Measurements from ENCODE around the gene VPS13A.
"Not testable (repeated sequence)": the region's sequence is repeated elsewhere in the genome, so short reads cannot be mapped to it uniquely, and the experiment has no call there.

Gene VPS13A

DNA sequence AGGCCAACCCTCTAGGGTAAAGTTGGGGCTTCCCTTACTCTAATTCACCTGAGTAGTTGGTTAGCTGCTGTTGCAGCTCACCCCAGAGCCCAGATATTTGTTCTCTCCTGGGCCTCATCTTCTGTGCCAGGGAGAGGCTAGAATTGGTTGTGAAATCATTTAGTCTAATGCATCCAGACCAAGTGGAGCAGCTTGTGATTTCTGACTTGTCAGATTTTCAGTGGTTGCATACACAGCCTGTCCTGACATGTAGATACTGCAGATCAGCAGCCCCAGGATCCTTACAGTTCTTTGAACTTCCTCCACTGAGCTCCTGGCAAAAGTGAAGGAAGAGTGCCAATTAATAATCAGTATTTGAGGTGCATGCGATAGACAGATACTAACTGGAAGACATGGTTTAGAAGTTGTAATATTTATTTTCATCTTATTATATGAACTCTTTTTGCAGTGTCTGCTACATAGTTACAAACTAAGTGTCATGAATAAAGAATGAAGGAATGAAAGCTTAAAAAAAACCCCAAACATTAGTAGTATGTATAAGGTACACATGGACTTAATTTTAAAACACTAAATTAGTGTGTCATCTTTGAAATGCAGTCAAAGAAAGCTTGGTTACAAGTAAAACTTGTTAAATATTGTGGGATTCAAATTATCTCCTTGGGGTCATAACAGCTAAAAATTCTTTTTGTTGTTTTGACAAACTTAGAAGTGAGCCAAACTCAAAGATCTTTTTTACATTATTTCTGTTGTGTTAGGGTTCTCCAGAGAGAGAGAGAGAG is 128.5 kb downstream of the VPS13A start:
- DNase-seq = no peak

DNA sequence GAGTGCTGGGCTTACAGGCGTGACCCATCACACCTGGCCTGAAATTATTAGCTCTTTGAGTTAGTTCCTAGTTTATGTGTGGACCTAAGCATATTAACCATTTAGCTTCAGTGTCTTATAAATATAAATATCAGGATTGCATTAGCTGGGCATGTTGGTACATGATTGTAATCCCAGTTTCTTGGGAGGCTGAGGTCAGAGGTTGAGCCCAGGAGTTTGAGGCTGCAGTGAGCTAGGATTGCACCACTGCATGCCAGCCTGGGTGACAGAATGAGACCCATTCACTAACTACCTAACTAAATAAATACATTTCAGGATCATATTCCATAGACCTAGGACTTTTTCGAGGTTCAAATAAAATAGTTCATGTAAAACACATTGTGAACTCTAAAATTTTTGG is 129.8 kb downstream of the VPS13A start:
- DNase-seq = no peak

DNA sequence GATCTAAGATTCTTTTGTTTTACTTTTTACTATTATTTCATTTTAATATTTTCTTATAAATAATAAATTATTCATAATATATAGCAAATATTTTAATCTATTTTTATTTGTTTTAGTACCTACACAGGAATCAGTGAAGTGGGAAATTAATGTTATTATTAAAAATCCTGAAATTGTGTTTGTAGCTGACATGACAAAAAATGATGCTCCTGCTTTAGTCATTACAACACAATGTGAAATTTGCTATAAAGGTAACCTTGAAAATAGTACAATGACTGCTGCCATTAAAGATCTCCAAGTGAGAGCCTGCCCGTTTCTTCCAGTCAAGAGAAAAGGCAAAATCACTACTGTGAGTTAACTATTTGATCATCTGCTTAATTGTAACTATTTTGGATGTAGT is 138.7 kb downstream of the VPS13A start:
- no peak for DNase-seq

DNA sequence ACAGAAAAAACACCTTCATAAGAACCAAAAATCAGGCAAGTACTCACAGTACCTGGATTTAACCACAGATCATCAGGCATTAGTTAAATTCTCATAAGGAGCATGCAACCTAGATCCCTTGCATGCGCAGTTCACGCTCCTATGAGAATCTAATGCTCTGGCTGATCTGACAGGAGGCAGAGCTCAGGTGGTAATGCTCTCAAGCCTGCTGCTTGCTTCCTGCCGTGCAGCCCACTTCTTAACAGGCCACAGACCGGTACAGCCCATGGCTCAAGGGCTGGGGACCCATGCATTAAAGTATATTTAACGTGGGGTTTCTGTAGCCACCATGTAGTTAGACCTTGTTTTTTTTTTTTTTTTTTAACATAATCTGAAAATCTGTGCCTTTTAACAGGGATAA is 147.7 kb downstream of the VPS13A start:
- no peak for DNase-seq

DNA sequence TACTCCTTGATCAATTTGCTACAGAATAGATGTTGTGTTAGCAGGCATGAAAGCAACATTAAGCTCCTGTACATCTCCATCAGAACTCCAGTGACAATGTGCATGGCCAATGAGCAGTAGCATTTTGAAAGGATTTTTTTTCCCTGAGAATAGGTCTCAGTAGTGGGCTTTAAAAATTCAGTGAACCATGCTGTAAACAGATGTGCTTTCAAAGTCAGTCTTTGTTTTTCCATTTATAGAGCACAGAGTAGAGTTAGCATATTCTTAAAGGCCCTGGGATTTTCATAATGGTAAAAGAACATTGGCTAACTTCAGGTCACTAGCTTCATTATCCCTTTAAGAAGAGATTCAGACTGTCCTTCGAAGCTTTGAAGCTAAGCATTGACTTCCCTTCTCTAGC is 150.8 kb downstream of the VPS13A start:
- DNase-seq = no peak

DNA sequence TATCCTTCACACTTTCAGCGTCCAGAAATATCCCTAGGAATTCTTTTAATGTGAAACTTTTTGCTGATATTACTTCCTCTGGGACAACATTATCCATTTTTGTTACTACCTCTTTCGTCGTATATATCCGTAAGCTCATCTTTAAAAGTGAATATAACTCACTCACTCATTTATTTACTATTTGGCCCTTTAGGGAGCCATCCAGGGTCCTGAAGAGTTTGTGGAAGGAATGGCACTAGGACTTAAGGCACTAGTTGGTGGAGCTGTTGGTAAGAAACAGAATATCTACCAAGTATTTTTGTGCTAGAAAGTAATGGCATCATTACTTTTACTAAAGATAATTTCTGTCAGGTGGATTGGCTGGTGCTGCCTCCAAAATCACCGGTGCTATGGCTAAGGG is 192.7 kb downstream of the VPS13A start:
- DNase-seq = no peak

DNA sequence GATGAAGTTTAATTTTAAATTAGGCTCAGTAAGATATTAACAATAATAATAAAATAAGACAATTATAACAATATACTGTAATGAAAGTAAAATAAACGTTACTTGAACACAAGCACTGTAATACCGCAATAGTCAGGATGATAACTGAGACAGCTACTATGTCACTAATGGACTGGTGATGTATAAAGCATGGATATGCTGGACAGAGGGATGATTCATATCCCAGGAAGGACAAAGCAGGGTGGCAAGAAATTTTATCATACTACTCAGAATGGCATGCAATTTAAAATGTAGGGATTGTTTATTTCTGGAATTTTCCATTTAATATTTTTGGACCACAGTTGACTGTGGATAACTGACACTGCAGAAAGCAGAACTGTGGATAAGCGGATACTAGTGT is 196.9 kb downstream of the VPS13A start:
- no peak for DNase-seq

DNA sequence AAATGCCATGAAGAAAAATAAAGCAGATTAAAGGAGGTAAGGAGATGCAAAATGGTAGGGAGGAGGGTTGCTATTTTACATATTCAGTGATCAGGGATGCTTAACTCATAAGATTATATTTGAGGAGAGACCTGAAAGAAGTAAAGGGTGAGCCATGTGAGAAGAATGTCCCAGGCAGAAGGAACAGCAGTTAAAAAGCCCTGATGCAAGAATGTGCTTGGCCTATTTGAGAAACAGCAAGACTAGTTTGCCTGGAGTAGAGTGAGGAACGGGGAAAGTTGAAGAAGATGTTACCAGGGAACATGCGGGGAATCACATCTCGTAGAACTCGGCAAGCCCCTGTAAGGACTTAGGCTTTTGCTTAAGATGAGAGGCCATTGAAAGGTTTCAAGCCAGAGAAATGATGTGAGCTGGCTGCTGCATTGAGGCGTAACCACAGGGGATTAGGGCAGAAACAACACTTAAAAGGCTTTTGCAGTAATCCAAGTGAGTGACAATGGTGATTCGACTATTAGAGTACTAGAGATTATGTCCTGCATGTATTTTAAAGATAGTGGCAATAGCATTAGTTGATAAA is 198.7 kb downstream of the VPS13A start:
- DNase-seq = no peak

DNA sequence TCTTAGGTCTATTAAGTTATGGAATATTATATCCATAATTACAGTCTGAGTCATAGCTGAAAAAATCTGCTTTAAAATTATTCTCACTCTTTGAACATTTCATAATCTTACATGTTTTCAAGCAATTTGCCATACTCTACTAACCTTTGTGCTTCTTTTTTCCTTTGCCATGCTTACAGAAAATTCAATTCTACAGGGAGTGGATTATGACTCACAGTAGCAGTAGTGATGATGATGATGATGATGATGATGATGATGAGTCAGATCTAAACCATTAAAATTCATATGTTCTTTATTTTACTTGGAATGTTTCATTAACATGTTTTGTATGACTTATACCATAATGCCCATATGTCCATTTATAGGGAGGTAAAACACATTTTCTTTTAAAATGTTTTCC is 207.1 kb downstream of the VPS13A start:
- DNase-seq = no peak

DNA sequence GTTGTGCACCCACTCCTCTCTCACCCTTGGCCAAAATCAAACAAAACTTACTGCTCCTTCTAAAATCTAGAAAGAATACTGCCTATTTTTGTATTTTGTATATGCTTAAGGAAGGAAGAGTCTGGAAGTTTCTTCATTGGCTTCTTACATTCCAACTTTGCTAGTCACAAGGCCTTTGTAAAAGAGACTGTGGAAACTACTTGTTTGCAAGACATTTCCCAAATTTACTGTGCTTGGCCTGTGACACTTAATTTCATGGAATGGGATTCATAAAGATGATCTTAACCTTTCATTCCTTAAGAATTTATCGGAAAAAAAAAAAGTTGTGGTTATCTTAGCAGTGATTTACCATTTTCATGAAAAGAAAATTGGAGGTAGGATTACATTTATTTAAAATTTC is 208.9 kb downstream of the VPS13A start:
- no peak for DNase-seq

DNA sequence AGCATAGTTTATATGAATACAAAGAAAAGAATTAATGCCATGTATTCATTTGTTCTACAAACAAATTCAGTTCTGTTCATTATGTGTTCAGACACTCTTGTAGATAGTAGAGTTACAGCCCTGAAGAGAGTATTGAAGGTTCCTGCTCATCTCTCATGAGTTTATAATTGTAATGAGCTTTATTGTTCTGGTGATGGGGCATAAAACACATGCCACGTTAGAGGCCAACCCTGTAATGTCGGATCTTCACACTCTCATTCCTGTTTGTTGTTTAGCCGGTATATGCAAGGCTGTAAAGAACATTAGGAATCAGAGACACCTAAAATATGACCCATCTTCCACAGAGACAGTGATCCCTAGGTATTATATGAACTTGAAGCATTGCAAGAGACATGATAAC is 214.5 kb downstream of the VPS13A start:
- DNase-seq = no peak

DNA sequence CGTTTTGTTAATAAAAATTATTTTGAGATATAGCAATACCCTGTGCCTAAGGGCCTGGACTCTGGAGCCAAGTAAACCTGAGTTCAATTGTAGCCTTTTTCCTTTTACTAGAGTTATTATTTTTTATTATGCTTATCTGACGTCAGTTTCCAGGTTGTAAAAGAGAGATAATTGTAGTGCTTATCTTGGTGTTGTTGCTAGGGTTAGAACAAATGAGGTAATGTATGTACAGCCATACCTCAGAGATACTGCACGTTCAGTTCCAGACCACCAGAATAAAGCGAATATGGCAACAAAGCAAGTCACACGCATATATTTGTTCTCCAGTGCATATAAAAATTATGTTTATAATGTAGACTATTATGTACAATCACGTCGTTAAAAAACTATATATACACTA is 215.0 kb downstream of the VPS13A start:
- DNase-seq = no peak

DNA sequence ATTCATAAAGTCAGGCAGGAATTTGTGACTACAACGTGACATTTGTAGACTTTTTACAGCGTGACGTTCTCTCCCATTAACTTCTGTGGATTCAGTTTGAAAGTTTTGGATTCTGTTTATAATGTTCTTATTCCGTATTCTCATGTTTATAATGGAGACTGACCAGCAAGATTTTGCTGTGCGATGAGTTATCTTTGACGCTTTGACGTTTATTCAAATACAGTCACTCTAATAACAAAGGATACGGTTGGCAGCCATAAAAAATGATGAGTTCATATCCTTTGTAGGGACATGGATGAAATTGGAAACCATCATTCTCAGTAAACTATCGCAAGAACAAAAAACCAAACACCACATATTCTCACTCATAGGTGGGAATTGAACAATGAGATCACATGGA is 221.2 kb downstream of the VPS13A start:
- DNase-seq = not testable (repeated sequence)

DNA sequence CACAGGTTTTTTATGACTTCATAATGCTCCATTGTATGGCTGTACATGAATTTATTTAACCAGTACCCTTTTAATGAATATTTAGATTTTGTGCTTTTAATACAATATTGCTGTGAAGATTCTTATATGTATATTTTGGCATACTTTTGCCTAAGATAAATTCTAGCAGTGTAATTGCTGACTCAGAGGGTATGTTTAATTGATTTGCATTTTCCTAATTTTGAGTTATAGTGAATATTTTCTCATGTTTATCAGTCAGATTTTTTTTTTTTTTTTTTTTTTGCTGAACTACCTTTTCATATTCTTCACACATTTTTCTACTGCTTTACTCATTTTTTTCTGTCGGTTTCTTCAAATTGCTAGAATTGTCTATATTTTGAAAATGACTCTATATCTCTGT is 222.6 kb downstream of the VPS13A start:
- DNase-seq = no peak

DNA sequence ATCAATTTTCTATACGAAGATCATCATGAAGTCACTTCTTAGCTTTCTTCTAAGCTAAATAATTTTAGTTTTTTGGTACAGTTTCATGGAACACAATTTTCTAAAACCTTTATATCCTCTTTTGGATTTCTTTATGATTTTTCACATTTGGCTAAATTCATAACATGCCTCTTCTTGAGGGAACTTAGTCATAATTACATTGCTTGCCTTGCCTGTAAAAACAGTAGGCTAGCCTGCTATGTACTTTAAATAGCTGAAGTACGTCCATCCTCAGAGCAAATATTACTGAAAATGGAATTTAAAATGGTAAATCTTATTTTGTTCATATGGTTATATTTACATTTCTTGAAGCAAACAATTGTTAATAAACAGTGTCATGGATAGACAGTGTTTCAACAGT is 225.0 kb downstream of the VPS13A start:
- no peak for DNase-seq

DNA sequence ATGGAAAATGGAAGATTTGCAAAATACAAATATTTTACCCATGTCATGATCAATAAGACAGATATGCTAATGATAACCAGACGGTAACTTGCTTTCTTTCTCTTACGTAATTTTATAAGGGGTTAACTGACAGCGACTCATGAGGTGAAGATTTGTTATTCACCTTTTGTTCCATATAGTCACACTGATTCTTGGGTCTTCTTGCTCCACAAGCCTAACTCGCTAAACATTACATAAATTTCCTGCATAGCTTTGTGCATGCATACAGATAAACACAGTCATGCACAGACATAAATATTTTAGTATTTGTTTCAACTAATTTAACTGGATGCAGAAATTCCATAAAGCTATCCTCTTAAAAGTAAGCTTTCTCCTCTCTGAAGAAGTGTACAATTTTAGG is 225.9 kb downstream of the VPS13A start:
- no peak for DNase-seq

DNA sequence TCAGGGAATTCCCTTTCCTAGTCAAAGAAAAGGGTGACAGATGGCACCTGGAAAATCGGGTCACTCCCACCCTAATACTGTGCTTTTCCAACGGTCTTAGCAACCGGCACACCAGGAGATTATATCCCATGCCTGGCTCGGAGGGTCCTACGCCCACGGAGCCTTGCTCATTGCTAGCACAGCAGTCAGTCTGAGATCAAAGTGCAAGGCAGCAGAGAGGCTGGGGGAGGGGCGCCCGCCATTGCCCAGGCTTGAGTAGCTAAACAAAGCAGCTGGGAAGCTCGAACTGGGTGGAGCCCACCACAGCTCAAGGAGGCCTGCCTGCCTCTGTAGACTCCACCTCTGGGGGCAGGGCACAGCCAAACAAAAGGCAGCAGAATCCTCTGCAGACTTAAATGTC is 231.2 kb downstream of the VPS13A start:
- DNase-seq = not testable (repeated sequence)

DNA sequence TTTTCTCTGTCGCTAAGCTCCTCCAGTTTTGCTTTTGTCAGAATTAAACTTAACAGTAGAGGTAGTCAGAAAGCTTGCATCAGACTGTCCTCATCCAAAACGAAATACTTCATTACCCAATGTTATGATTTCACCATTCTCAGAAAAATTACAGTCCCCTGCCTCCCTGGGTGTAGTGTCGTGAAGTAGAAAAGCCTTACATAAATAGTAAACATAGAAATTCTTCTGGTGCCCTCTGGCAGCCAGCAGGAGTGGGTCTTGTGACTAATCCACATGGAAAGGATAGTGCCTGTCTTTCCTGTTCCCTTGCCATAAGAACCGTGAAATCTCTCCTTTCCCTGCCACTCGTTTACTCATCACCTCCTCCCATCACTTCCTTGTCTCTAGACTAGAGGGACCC is 240.2 kb downstream of the VPS13A start:
- no peak for DNase-seq

DNA sequence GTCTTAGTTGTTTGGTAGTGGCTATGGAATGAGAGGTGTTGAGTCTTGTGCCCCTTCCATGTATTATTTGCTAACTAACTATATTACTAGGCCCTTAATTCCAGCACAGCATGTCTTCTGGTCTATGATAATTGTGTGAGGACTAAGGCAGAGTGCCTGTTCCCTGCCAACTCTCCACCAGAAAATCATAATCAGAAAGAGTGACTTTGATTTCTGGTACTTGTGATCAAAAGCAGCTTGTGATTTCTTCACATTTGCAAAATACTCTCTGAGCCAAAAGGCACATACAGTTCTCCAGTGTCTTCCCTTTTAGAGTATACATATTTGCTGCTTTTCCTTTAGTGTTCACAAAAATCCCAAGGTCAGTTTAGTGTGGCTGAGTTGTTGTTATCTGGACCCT is 240.9 kb downstream of the VPS13A start:
- no peak for DNase-seq

DNA sequence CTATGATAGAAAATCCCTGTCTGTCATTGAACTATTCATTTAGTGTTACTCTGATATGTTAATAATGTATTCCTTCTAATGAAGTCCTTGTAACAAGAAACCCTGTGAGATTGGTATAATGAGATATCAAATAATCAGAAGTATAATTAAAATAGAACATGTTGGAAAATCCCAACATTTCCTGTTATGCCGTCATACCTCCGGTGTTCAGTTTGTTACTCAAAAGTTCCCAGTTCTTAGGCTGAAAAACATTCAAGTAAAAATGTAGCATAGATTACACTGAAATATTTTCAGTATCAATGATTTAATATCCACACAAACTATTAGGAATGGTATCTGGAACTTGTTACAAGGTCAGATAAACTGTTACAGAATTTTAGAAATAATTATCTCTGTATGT is 243.3 kb downstream of the VPS13A start:
- no peak for DNase-seq

DNA sequence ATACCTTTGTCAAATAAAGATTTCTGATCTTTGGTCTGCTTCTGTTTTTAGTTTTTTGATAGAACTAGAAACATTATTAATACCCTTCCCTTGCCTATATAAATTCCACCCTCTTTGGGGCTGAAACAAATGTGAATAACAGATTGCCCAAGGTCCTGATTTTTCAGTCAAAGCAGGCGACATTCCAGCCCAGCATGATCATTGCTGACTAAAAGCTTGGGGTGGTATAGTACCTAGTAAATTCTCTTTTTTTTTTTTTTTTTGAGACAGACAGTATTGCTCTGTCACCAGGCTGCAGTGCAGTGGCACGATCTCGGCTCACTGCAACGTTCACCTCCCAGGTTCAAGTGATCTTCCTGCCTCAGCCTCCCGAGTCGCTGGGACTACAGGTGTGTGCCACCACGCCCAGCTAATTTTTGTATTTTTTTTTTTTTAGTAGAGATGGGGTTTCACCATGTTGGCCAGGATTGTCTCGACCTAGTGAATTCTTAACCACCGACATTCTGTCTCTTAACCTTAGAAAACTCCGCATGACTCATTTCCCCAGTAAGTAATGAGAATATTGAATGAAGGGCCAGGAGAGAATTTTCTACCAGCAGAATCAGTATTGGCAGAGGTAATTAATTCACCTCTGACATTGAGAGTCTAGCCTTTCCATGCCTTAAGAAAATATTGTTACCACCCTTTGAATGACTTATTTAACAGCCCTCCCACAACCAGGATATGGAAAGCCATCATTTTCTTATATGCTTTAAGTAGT is 244.4 kb downstream of the VPS13A start:
- no peak for DNase-seq

DNA sequence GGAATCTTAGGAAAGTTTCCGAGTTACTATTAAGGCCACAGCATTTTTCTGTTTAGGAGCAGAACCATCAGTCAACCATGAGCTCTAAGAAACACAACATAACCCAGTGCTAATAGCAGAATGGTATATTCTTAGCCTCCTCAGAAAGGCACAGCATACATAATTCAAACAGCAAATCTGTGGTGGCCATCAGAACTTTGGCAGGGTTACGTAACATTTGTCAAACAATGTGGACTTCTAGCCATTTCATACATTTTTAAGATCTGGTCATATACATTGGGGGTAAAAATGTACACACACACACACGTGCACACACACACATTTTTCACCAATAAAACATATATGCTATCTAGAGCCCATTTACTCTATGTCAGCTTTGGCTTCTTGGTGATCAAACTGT is 245.6 kb downstream of the VPS13A start:
- no peak for DNase-seq

DNA sequence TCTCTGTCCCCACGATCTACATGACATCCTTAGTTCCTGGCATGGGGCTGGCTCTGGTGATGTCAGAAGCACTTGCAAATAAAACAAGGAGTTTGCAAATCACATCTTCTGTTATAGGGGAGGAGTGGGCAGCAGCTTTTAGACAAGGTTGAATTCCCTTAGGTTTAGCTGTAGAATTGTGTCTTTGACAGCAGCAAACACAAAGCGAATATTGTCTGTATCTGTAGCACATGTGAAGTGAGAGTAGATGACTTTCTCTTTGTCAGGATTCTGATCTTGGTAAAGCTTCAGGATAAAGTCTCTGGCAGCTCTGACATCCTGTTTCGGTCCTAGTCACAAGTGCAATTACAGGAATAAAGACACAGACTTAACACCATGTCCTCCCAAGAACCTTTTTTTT is 246.5 kb downstream of the VPS13A start:
- no peak for DNase-seq

DNA sequence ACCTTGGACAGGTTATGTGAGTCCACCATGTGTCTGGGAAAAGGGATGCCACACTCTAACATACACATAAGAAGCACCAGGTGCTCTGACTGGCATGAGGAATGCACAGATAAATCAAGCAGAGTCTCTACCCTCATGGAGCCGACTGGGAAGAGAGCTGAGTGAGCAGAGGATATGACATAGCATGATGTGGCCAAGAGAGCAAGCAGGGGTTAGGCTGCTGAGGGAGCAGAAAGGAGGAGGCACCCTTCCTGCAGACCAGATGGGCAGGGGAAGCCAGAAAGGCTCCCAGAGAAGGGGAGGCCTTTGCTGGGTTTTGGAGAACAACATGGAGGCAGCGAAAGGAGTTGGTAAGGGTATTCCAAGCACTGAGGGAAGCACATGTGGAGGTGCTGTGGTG is 247.7 kb downstream of the VPS13A start:
- DNase-seq = no peak
